NCI-H526 (cell line): Measurements from ENCODE around the gene CEP152.
"Not testable (repeated sequence)": the region's sequence is repeated elsewhere in the genome, so short reads cannot be mapped to it uniquely, and the experiment has no call there.

Experiments
- DNase-seq, 2 experiments: peaks; one replicate each; lab custom pipeline; 2025; lab: John Stamatoyannopoulos, UW

The CEP152 gene

DNA sequence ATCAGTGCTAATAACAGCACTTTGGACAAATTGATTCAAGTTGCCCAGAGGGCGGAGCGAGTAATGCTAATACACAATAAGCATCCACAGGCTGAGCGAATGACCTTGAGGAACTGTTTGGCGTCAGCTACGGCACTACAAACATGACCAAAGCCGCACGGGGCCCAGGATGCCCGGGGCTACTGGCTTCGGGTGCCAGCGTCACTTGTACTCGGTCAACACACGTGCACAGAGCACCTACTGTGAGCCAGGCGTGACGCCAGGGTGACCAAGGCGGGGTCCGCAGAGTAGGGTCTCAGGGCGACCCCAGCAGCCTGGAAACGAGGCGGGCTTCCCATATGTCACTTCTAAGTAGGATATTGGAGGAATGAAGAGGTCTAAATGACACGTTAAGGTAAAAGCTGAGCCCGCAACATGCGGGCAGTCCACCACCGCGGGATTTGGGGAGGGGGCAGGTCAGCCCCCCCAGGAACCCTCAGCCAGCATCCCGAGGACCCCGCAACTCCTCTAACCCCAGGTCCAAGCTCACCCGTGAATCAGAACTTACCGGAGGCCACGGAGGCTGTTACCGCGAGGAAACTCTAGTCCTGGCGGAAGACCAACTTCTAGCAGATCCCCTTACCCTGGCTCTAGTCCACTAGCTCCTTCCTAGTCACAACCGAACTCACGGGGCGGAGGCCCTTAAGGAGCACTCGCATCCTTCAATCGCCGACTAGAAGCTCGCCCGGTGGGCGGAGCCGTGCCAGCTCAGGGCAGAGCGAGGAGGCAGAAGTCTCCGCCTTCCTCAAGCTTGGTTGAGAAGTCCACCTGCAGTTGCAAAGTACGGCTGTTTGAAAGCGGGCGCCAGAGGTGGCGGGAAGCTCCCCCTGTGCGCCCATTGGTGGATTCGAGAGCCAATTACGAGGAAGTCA is at the start of gene CEP152:
Gene CEP152 (minus strand): TSS at position 656 of the 911 bp plus-strand sequence. CDS start 5,420 bp downstream, outside the sequence.
- DNase-seq = peak; percentile 99

DNA sequence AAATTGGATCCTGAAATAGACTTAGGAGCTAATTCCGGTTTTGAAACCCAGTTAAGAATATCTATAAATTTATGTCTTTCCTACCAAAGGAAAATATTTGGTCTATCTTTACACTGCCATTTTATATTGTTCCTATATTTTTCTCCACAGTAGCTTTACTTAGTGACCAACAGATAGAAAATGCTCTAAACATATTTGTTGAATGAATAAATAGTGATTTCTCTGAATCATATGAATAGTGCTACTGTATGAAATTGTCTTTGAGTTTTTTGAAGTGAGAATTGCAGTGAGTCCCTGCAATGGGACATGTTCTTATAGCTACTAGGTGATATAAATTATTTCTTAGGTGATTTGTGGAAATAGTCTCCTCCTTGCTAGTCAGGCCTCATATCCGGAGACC is 48.6 kb upstream of the CEP152 start:
- DNase-seq = no peak

- DNase-seq = peak; percentile 1 to 45
Measured at GRCh38 chr15:48858401-48858800, 47.5 kb upstream of the CEP152 start.

GRCh38 chr15:48856942-48857341 is 46.1 kb upstream of the CEP152 start:
- peak; percentile 6 to 34 for DNase-seq

- DNase-seq = peak; percentile 6 to 68
Measured at GRCh38 chr15:48855501-48856440, 44.9 kb upstream of the CEP152 start.

DNA sequence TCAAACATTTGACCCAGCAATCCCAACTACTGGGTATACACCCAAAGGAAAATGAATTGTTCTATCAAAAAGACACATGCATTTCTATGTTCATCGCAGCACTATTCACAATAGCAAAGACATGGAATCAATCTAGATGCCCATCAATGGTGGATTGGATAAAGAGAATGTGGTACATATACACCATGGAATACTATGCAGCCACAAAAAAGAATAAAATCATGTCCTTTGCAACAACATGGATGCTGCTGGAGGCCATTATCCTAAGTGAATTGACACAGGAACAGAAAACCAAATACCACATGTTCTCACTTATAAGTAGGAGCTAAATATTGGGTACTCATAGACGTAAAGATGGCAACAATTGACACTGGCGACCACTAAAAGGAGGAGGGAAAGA is 43.6 kb upstream of the CEP152 start:
- DNase-seq = not testable (repeated sequence)

DNA sequence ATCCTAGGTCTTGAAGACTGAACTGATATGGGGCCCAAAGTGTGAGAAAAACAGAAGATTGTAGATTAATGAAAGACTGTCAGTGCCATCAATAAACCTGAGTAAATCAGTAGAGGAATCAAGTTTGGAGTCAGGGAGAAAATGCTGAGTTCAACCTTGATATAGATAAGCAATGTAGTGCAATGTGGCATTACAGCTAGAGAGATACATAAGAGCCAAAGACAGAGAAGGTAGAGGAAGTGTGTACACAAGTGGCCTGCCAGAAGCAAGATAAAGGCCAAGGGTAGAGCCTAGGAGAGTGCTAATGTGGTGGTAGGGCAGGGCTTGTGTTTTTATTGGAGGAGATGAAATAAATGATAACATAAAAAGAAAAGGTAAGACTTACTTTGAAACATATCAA is 41.1 kb upstream of the CEP152 start:
- DNase-seq = no peak

DNA sequence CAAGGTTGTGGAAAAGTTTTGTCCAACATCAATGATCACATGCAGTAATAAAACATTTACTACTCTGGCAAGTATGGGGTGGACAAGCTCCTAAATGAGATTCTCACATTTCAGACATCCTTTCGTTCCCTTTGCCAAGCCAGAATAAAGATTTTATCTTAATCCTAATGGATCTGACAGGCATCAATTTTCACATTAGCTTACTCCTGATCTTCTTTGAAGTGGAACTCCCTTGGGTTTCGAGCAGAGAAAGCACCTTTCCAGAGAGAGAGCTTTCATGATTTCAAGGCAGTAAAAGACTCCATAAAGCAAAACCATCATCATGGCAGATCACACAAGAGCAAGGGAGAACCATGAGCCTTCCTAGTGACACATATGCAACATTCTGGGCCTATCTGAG is 39.8 kb upstream of the CEP152 start:
- DNase-seq = no peak

DNA sequence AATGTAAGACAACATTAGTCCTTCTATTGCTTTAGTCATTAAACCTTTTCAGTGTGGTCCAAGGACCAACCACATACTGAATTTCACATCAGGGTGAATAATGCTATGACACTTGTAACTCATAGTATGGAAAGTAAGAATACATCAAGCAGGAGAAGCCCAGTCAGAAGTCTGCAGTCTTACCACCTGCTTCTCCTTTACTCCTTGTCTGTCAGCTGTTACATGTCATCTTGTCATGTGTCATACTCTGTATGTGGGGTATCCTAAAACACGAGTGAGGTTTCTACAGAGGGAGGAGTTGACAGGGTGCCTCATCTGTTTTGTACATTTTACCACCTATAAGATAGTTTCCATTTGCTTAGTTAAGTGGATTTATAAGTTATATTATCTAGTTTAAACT is 34.3 kb upstream of the CEP152 start:
- no peak for DNase-seq

- DNase-seq = no peak
Measured at GRCh38 chr15:48842501-48842900, 31.6 kb upstream of the CEP152 start.

DNA sequence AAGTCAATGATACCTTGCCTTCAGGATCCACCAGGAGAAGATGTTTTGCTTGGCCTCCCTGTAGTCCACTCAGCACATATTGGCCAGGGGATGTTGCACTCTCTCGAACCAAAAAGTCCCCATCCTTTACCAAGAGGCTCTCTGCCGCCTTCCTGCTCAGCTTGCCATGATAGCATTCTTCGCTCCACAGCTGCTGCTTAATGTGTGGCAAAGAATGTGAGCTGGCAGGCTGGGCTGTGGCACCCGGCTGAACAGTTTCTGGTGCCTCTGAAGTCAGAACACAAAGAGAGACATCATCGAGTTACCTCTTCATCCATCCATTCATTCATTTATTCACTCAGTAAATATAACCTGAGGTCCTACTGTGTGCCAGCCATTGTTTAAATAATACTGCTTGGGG is 23.9 kb upstream of the CEP152 start:
- DNase-seq = no peak

- DNase-seq = no peak
Measured at GRCh38 chr15:48833526-48834239, 22.8 kb upstream of the CEP152 start.

GRCh38 chr15:48832648-48833047 is 21.8 kb upstream of the CEP152 start:
- no peak for DNase-seq

DNA sequence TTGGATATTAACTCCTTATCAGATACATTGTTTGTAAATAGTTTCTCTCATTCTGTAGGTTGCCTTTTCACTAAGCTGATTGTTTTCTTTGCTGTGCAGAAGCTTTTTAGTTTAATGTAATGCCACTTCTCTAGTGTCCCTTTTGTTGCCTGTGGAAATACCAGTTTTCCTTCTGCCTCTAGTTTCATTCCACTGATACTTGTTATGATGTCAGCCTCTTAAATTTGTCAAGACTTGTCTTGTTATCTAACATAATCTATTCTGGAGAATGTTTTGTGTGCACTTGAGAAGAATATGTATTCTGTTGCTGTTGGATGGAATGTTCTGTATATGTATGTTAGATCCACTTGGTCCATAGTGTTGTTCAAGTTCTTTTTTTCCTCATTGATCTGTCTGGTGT is 18.0 kb upstream of the CEP152 start:
- no peak for DNase-seq

DNA sequence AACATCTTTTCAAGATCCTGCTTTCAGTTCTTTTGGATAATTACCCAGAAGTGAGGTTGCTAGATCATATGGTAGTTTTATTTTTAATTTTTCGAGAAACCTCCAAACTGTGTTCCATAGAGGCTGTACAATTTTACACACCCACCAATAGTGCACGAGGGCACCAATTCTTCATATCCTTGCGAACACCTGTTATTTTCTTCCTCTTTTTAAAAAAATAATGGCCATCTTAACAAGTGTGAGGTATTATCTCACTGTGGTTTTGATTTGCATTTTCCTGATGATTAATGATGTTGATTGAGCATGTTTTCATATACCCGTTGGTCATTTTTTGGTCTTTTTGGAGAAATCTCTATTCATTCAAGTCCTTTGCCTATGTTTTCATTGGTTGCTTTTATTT is 17.6 kb upstream of the CEP152 start:
- DNase-seq = no peak

DNA sequence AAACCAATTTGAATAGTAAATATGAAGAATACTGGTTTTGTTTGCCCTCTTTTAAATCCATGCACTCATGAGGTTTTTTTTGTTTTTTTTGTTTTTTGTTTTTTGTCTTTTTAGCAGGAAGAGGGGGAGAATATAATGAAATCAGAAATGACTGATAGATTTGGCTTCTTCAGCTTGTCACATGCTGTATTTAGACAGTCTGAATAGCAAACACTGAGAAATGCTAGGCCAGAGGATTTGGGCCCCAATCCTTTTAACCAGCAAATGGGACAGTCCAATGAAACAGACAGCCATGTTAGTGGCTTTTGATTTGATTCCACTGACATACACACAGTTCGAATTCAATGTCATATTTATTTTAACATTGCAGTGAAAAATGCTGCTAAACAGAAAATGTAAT is 14.2 kb upstream of the CEP152 start:
- no peak for DNase-seq

DNA sequence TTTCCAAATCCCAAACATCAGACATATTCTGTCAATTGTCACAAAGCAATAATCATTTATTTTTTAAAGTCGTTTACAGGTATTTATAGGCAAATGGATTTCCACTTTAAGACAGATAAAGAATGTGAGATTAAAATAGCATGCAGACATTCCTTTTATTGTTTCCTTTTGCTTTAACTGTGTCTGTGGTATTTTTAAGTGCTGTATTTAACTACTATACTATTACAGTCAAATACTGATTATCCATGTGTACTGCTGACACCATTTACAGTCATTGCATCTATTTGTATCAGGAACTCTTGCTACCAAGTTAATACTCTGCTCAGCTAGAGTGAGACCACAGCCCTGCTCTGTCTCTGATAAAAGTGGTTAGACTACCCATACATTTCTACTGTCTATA is 12.8 kb upstream of the CEP152 start:
- no peak for DNase-seq

DNA sequence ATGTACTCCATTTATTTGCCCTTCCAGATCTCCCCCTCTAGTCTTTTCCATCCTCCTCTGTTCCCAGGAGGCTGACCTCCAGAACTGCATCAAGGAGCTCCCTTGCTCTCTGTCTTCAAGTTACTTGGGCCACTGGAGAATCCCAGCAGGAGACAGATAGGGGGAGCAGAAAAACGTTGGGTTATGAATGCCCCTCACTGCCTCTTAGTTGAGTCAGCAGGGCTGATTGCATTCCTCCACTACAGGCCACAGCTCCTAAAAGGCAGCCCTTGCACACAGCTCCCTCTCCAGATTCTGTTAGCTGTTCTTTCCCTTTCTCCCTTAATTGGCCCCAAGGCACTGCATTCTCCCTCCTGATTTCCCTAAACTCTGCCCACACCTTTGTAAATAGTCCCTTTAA is 12.4 kb upstream of the CEP152 start:
- DNase-seq = peak; percentile 22 to 41

- DNase-seq = no peak
Measured at GRCh38 chr15:48814286-48814685, 3.4 kb upstream of the CEP152 start.

DNA sequence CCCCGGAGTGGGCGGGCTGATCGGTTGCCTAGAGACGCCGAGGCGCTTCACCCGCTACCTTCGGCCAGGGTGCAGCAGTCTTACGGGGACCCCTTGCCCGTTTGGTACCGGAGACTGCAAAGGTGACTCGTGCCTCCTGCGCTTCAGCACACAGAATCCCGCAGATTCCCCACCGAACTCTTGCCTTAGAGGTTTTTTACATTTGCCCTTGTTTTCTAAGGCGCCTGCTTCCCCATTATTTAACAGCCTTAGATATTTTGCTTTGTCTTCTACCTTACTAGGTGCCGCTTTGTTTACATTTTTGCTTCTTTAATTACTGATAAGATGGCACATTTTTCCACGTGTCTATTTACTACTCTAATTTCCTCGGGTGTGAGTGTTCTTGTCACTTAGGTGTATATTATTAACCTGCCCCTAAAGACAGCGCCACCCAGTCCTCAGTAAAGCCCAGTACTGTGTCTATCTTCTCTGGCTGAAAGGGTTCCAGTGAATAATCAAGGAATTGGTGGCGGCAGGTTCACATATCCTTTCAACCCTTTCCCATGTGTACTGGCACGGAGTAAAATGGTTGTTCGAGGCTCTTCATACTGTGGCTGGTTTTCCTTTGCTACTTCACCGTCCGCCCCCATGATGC is 573 bp upstream of the CEP152 start:
- DNase-seq = peak in 1 of 2 experiments; percentile 61

GRCh38 chr15:48806151-48806550 is 4.7 kb downstream of the CEP152 start:
- DNase-seq = peak in 1 of 2 experiments; percentile 39

GRCh38 chr15:48805591-48805990 is 5.3 kb downstream of the CEP152 start:
- no peak for DNase-seq
